ENCODE results near the gene ELF5. TPM values are rescaled to one million over a fixed set of nuclear protein-coding genes. Genes with fewer than 3 reads are reported as not detected.

ELF5 gene
- total and polyA plus RNA-seq, 2 of the 13 experiments (the other 11 are each of a cell fraction or from before 2014, with no cell fraction given), result 0.51 to 2.6 TPM

DNA sequence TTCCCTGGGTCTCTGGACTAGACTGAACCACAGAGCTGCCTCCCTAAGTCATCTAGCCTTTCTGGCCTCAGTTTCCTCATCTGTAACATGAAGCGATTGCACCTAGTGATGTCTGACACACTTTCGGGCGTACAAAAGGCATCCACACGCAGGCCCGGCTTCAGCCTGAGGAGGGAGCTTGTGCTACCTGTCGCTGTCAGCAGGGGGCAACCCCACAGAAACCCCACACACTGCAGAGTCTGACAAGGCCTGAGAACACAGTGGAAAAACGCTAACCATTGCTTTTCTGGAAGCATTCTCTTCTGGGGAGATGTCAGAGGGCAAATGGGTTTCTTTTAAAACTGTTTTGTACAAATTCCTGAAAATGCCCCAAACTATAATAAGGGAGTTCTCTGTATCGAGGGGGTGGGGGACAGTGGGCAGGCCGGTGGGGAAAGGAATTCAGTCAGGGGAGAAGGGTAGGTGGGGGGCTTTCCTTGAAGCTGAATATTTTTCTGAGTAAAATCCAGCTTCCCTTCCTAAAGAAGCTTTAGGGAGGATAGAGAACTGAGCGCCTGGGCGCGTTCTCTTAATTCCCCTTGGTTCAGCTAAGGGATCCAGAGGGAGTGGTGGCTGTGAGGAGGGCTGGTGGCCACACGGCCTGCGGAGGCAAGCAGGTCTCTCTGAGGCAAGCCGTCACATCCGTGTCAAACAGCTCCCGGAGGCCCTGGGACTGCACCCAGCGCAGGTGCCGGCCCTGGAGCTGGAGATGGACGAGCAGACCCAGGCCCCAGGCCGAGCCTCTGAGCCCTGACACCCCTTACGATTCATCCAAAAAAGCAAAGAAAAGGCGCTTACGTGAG is 533 bp downstream of the ELF5 start (continued):
- TF ChIP-seq STAT5B (CRISPR knock-in tag; IDR thresholded peaks at IDR 0.05), result no peak
- TF ChIP-seq, protein P1, sequence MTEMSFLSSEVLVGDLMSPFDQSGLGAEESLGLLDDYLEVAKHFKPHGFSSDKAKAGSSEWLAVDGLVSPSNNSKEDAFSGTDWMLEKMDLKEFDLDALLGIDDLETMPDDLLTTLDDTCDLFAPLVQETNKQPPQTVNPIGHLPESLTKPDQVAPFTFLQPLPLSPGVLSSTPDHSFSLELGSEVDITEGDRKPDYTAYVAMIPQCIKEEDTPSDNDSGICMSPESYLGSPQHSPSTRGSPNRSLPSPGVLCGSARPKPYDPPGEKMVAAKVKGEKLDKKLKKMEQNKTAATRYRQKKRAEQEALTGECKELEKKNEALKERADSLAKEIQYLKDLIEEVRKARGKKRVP (CRISPR knock-in tag; IDR thresholded peaks at IDR 0.05), result no peak
- TF ChIP-seq NRL (CRISPR knock-in tag; IDR thresholded peaks at IDR 0.05; ENCODE audit: borderline replicate concordance), result no peak
- no peak for TF ChIP-seq ZNF766 (CRISPR knock-in tag; IDR thresholded peaks at IDR 0.05; ENCODE audit: borderline replicate concordance)
- no peak for TF ChIP-seq FOXJ3 (CRISPR knock-in tag; IDR thresholded peaks at IDR 0.05; ENCODE audit: borderline replicate concordance)
- TF ChIP-seq, protein P2, sequence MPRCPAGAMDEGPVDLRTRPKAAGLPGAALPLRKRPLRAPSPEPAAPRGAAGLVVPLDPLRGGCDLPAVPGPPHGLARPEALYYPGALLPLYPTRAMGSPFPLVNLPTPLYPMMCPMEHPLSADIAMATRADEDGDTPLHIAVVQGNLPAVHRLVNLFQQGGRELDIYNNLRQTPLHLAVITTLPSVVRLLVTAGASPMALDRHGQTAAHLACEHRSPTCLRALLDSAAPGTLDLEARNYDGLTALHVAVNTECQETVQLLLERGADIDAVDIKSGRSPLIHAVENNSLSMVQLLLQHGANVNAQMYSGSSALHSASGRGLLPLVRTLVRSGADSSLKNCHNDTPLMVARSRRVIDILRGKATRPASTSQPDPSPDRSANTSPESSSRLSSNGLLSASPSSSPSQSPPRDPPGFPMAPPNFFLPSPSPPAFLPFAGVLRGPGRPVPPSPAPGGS (CRISPR knock-in tag; IDR thresholded peaks at IDR 0.05), result no peak
- no peak for TF ChIP-seq ZFP36L2 (CRISPR knock-in tag; IDR thresholded peaks at IDR 0.05)
- TF ChIP-seq REPIN1 (CRISPR knock-in tag; IDR thresholded peaks at IDR 0.05; ENCODE audit: borderline replicate concordance, low read depth), result 0 out of 2 replicates have a peak, but pooled peaks have one; percentile 38
- no peak for TF ChIP-seq ZBTB8A (CRISPR knock-in tag; IDR thresholded peaks at IDR 0.05; ENCODE audit: borderline replicate concordance, low read depth)
- TF ChIP-seq MIER3 (CRISPR knock-in tag; IDR thresholded peaks at IDR 0.05; ENCODE audit: borderline replicate concordance), result no peak
- 0 out of 2 replicates have a peak, but pooled peaks have one; percentile 30 for TF ChIP-seq ZSCAN9 (CRISPR knock-in tag; IDR thresholded peaks at IDR 0.05; ENCODE audit: borderline replicate concordance)
- TF ChIP-seq, protein P3, sequence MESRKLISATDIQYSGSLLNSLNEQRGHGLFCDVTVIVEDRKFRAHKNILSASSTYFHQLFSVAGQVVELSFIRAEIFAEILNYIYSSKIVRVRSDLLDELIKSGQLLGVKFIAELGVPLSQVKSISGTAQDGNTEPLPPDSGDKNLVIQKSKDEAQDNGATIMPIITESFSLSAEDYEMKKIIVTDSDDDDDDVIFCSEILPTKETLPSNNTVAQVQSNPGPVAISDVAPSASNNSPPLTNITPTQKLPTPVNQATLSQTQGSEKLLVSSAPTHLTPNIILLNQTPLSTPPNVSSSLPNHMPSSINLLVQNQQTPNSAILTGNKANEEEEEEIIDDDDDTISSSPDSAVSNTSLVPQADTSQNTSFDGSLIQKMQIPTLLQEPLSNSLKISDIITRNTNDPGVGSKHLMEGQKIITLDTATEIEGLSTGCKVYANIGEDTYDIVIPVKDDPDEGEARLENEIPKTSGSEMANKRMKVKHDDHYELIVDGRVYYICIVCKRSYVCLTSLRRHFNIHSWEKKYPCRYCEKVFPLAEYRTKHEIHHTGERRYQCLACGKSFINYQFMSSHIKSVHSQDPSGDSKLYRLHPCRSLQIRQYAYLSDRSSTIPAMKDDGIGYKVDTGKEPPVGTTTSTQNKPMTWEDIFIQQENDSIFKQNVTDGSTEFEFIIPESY (CRISPR knock-in tag; IDR thresholded peaks at IDR 0.05), result peak; percentile 47; the same call in 1 of the 2 replicates
- TF ChIP-seq, protein P4, sequence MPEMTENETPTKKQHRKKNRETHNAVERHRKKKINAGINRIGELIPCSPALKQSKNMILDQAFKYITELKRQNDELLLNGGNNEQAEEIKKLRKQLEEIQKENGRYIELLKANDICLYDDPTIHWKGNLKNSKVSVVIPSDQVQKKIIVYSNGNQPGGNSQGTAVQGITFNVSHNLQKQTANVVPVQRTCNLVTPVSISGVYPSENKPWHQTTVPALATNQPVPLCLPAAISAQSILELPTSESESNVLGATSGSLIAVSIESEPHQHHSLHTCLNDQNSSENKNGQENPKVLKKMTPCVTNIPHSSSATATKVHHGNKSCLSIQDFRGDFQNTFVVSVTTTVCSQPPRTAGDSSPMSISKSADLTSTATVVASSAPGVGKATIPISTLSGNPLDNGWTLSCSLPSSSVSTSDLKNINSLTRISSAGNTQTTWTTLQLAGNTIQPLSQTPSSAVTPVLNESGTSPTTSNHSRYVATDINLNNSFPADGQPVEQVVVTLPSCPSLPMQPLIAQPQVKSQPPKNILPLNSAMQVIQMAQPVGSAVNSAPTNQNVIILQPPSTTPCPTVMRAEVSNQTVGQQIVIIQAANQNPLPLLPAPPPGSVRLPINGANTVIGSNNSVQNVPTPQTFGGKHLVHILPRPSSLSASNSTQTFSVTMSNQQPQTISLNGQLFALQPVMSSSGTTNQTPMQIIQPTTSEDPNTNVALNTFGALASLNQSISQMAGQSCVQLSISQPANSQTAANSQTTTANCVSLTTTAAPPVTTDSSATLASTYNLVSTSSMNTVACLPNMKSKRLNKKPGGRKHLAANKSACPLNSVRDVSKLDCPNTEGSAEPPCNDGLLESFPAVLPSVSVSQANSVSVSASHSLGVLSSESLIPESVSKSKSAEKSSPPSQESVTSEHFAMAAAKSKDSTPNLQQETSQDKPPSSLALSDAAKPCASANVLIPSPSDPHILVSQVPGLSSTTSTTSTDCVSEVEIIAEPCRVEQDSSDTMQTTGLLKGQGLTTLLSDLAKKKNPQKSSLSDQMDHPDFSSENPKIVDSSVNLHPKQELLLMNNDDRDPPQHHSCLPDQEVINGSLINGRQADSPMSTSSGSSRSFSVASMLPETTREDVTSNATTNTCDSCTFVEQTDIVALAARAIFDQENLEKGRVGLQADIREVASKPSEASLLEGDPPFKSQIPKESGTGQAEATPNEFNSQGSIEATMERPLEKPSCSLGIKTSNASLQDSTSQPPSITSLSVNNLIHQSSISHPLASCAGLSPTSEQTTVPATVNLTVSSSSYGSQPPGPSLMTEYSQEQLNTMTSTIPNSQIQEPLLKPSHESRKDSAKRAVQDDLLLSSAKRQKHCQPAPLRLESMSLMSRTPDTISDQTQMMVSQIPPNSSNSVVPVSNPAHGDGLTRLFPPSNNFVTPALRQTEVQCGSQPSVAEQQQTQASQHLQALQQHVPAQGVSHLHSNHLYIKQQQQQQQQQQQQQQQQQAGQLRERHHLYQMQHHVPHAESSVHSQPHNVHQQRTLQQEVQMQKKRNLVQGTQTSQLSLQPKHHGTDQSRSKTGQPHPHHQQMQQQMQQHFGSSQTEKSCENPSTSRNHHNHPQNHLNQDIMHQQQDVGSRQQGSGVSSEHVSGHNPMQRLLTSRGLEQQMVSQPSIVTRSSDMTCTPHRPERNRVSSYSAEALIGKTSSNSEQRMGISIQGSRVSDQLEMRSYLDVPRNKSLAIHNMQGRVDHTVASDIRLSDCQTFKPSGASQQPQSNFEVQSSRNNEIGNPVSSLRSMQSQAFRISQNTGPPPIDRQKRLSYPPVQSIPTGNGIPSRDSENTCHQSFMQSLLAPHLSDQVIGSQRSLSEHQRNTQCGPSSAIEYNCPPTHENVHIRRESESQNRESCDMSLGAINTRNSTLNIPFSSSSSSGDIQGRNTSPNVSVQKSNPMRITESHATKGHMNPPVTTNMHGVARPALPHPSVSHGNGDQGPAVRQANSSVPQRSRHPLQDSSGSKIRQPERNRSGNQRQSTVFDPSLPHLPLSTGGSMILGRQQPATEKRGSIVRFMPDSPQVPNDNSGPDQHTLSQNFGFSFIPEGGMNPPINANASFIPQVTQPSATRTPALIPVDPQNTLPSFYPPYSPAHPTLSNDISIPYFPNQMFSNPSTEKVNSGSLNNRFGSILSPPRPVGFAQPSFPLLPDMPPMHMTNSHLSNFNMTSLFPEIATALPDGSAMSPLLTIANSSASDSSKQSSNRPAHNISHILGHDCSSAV (CRISPR knock-in tag; IDR thresholded peaks at IDR 0.05; ENCODE audit: borderline replicate concordance), result no peak
- peak; percentile 23; the same call in 1 of the 2 replicates for TF ChIP-seq FOXA3 (CRISPR knock-in tag; IDR thresholded peaks at IDR 0.05)
- TF ChIP-seq JARID2 (CRISPR knock-in tag; IDR thresholded peaks at IDR 0.05; ENCODE audit: insufficient replicate concordance), result no peak
- no peak for TF ChIP-seq SMAD3 (CRISPR knock-in tag; IDR thresholded peaks at IDR 0.05)

Data from HepG2 (cell line).